Erythroblast (primary cell): ENCODE measurements around the gene FGD4.

Experiments used
- GATA1 ChIP-seq: IDR thresholded peaks from 2 replicates; pipeline ENCODE4 v1.6.1; 2011; ENCODE audit warnings: low read depth, mild to moderate bottlenecking, control low read depth, low read length, moderate library complexity
- POLR2A ChIP-seq: IDR thresholded peaks from 2 replicates; pipeline ENCODE4 v1.6.1; 2011; ENCODE audit warnings: mild to moderate bottlenecking, low read length

GRCh38 chr12:32454866-32455265 lies 55.5 kb downstream of the FGD4 start:
- TF ChIP-seq POLR2A = no peak
- TF ChIP-seq GATA1 = no peak
